Measurements from ENCODE around the gene KRT80. TPM values are rescaled to one million over a fixed set of nuclear protein-coding genes. Genes with fewer than 3 reads are reported as not detected.

Gene KRT80
- polyA plus RNA-seq, 3 donors: 0.18 to 0.52 (median 0.37) TPM

GRCh38 chr12:52224151-52224550, 32.3 kb upstream of the KRT80 start:
- Histone ChIP-seq H3K9me3 (replicated peaks in 1 of 2; ENCODE audit: control insufficient read depth in 1 of 2, insufficient read depth in 1 of 2, low read length in 2 of 2) (no peaks in the 10 kb centered on the region), H3K4me1 (ENCODE audit: control insufficient read depth in 1 of 2, insufficient read depth in 2 of 2, low read length in 2 of 2) (peaks cover 36 to 59% of the 10 kb centered on the region in 2 donors), H4K20me1 (ENCODE audit: insufficient read depth, low read length) (no peaks in the 10 kb centered on the region), H3K27me3 (ENCODE audit: control insufficient read depth in 2 of 2, insufficient read depth in 2 of 2, low read length in 2 of 2) (peaks cover 0 to 5% of the 10 kb centered on the region in 2 donors), H3K9ac (ENCODE audit: insufficient read depth, low read length, poor library complexity, severe bottlenecking) (no peak overlapping the region), H3K4me2 (replicated peaks; ENCODE audit: extremely low read depth, low read length, poor library complexity, severe bottlenecking) (no peak overlapping the region), H3K36me3 (replicated peaks in 1 of 2; ENCODE audit: control insufficient read depth in 1 of 2, insufficient read depth in 2 of 2, low read length in 2 of 2) (no peaks in the 10 kb centered on the region), H3K79me2 (ENCODE audit: insufficient read depth, low read length) (no peaks in the 10 kb centered on the region), H3K4me3 (replicated peaks in 1 of 3; ENCODE audit: low read depth in 2 of 3, low read length in 3 of 3) (no peak overlapping the region), H2AFZ (ENCODE audit: insufficient read depth, low read depth, low read length, poor library complexity, severe bottlenecking) (no peak overlapping the region), H3K27ac (ENCODE audit: low read depth in 1 of 2, low read length in 2 of 2) (no peak overlapping the region)
- no peak for TF ChIP-seq CTCF (IDR thresholded peaks at IDR 0.05)
- peaks cover 0 to 8% (median 3%) of the 10 kb centered on the region in 7 donors for H3K9me3 Mint-ChIP-seq
- H3K36me3 Mint-ChIP-seq: peaks cover 0 to 5% of the 10 kb centered on the region in 2 donors
- peak in 1 of 3 donors; percentile 38 for DNase-seq
- H3K27ac Mint-ChIP-seq: peak overlapping the region in 1 of 7 donors; percentile 55
- WGBS (ENCODE audit: insufficient coverage): no CpG with 5 or more reads among the region's 3 CpGs
- H3K4me3 Mint-ChIP-seq: no peak overlapping the region
- intact Hi-C loops (cut with micrococcal nuclease): loop anchor here in 1 of 2 donors (5.0 kb wide), 2 partner anchors 53 to 103 kb away; no protein-coding TSS in a partner anchor
- H3K27me3 Mint-ChIP-seq (ENCODE audit: low read depth in 3 of 3): peaks cover 17 to 25% (median 23%) of the 10 kb centered on the region in 3 donors
- peaks cover 51% of the 10 kb centered on the region for H3K4me1 Mint-ChIP-seq

GRCh38 chr12:52223406-52224039, 31.7 kb upstream of the KRT80 start:
- no peak overlapping the region for H3K27ac ChIP-seq (ENCODE audit: low read depth in 1 of 2, low read length in 2 of 2)
- H3K9me3 ChIP-seq (replicated peaks in 1 of 2; ENCODE audit: control insufficient read depth in 1 of 2, insufficient read depth in 1 of 2, low read length in 2 of 2): no peaks in the 10 kb centered on the region
- WGBS (ENCODE audit: insufficient coverage): 97% methylated on average over 5 of the region's 5 CpGs
- Mint-ChIP-seq H3K4me3 (peak overlapping the region in 1 of 2 donors; percentile 26), H3K4me1 (peaks cover 48% of the 10 kb centered on the region), H3K36me3 (peaks cover 0 to 5% of the 10 kb centered on the region in 2 donors), H3K27ac (peak overlapping the region in 1 of 7 donors; percentile 3), H3K9me3 (peaks cover 0 to 8% (median 3%) of the 10 kb centered on the region in 7 donors), H3K27me3 (ENCODE audit: low read depth in 3 of 3) (peaks cover 15 to 25% (median 23%) of the 10 kb centered on the region in 3 donors)
- peaks cover 0 to 5% of the 10 kb centered on the region in 2 donors for H3K27me3 ChIP-seq (ENCODE audit: control insufficient read depth in 2 of 2, insufficient read depth in 2 of 2, low read length in 2 of 2)
- no peak overlapping the region for H3K9ac ChIP-seq (ENCODE audit: insufficient read depth, low read length, poor library complexity, severe bottlenecking)
- peak in 1 of 3 donors; percentile 54 for DNase-seq
- intact Hi-C loops (cut with micrococcal nuclease): loop anchor here in 1 of 2 donors (5.0 kb wide), 2 partner anchors 54 to 104 kb away; no protein-coding TSS in a partner anchor
- no peak for TF ChIP-seq CTCF (IDR thresholded peaks at IDR 0.05)
- no peaks in the 10 kb centered on the region for H4K20me1 ChIP-seq (ENCODE audit: insufficient read depth, low read length)
- H3K4me3 ChIP-seq (replicated peaks in 1 of 3; ENCODE audit: low read depth in 2 of 3, low read length in 3 of 3): no peak overlapping the region
- H3K79me2 ChIP-seq (ENCODE audit: insufficient read depth, low read length): no peaks in the 10 kb centered on the region
- no peaks in the 10 kb centered on the region for H3K36me3 ChIP-seq (replicated peaks in 1 of 2; ENCODE audit: control insufficient read depth in 1 of 2, insufficient read depth in 2 of 2, low read length in 2 of 2)
- no peak overlapping the region for H2AFZ ChIP-seq (ENCODE audit: insufficient read depth, low read depth, low read length, poor library complexity, severe bottlenecking)
- H3K4me2 ChIP-seq (replicated peaks; ENCODE audit: extremely low read depth, low read length, poor library complexity, severe bottlenecking): no peak overlapping the region
- H3K4me1 ChIP-seq (ENCODE audit: control insufficient read depth in 1 of 2, insufficient read depth in 2 of 2, low read length in 2 of 2): peaks cover 36 to 54% of the 10 kb centered on the region in 2 donors
